Fibroblast of pulmonary artery (primary cell): ENCODE results near the gene APBB2.

Source experiments
- DNase-seq: peaks from one replicate; pipeline ENCODE4 v3.0.0-alpha.2; 2010; ENCODE audit warnings: low read depth
- H3K4me3 ChIP-seq: replicated peaks from 2 replicates; pipeline ENCODE4 v1.5.1; 2011; ENCODE audit warnings: low read depth, mild to moderate bottlenecking, control low read depth, low read length, moderate library complexity
- CTCF ChIP-seq: IDR thresholded peaks from 2 replicates; pipeline ENCODE4 v1.5.1; 2011; ENCODE audit warnings: mild to moderate bottlenecking, control low read depth, low read length, inconsistent platforms; ENCODE audit errors: missing control alignments

APBB2 gene

GRCh38 chr4:40937140-40937725 is 277.1 kb downstream of the APBB2 start:
- H3K4me3 ChIP-seq = no peak overlapping the region
- TF ChIP-seq CTCF = no peak
- DNase-seq = no peak

GRCh38 chr4:40934676-40935075 is 279.7 kb downstream of the APBB2 start:
- DNase-seq = no peak
- TF ChIP-seq CTCF = no peak

GRCh38 chr4:40933272-40934053 is 280.9 kb downstream of the APBB2 start:
- TF ChIP-seq CTCF = no peak
- peak; percentile 74 for DNase-seq
- no peak overlapping the region for H3K4me3 ChIP-seq

More at GRCh38 chr4:40934676-40935075, 279.7 kb downstream of the APBB2 start:
- H3K4me3 ChIP-seq = no peak overlapping the region

DNA sequence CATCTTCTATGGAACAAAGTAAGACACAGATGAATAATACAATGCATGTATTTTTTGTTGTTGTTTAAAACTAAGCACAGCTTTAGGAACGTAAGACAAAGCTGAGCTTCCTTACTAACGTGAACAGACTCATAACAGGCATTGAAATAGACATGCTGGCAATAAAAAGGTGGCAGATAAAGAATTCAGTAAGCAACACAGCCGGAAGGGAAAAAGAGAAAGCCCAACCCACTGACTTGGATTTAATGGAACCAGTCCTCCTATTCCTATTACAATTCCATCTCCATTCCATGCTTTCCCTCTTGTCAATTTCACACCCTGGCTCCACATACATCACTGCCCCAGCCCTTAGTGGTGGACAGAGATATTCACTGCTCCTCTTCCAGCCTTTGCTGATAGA is 282.5 kb downstream of the APBB2 start:
- no peak for DNase-seq
- no peak for TF ChIP-seq CTCF
- no peak overlapping the region for H3K4me3 ChIP-seq

DNA sequence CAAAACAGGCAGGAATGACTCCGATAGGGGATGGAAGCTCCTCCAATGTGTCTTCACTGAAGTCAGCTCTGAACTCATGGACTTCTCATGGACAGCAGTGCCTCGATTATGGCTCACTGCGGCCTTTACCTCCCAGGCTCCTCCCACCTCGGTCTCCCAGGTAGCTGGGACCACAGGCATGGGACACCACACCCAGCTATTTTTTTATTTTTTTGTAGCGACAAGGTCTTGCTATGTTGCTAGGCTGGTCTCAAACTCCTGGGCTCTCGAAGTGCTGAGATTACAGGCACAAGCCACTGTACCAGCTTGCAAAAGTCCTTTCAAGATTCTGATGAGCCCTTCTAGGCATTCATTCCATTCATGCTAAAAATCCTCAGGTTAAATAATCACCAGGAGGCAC is 283.1 kb downstream of the APBB2 start:
- no peak for DNase-seq
- H3K4me3 ChIP-seq = no peak overlapping the region
- no peak for TF ChIP-seq CTCF

DNA sequence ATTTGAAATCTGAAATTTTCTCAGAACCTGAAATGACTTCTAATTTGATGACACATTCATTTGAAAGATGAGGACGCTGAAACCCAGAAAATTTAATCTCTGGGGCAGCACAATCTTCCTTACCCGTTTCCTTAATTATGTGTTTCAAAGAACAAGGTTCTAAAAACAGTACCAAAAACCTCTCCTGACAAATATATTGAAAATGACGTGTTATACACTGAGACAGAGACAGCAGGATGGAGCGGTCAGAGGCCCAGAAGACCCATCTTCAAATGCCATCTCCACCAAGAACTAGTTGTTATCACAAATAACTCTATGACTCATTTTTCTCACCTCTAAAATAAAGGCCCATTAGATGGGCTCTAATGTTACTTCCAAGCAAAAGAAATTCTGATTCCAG is 287.3 kb downstream of the APBB2 start:
- no peak for DNase-seq

More for the DNA sequence above, 287.3 kb downstream of the APBB2 start:
- no peak overlapping the region for H3K4me3 ChIP-seq
- no peak for TF ChIP-seq CTCF
